SK-N-SH treated with all-trans-retinoic acid at 6 μM for 48 hours (cell line): Measurements from ENCODE around the gene MLYCD.

Source experiments
- CREB5 ChIP-seq: fragments of 250-450 bp; sonication (Bioruptor Pico); IDR thresholded peaks from 2 replicates; pipeline ENCODE4 v1.5.1; 2020; ENCODE audit warnings: low read depth, mild to moderate bottlenecking, moderate library complexity
- CSDC2 ChIP-seq: fragments of 250-450 bp; sonication (Bioruptor Pico); IDR thresholded peaks from 2 replicates; pipeline ENCODE4 v1.5.0; 2020; ENCODE audit warnings: mild to moderate bottlenecking, moderate library complexity
- OSR1 ChIP-seq: fragments of 250-450 bp; sonication (Bioruptor Pico); IDR thresholded peaks from 2 replicates; pipeline ENCODE4 v1.8.0; 2022; ENCODE audit warnings: moderate library complexity, mild to moderate bottlenecking, inconsistent platforms
- PATZ1 ChIP-seq: fragments of 250-450 bp; sonication (Bioruptor Pico); IDR thresholded peaks from 2 replicates; pipeline ENCODE4 v1.8.0; 2020; ENCODE audit warnings: mild to moderate bottlenecking, moderate library complexity, borderline replicate concordance
- POU6F1 ChIP-seq: fragments of 250-450 bp; sonication (Bioruptor Pico); IDR thresholded peaks from 2 replicates; pipeline ENCODE4 v1.8.0; 2021; ENCODE audit warnings: low read depth, mild to moderate bottlenecking, moderate library complexity, borderline replicate concordance
- RARB ChIP-seq: fragments of 250-450 bp; sonication (Bioruptor Pico); IDR thresholded peaks from 2 replicates; pipeline ENCODE4 v1.8.0; 2021; ENCODE audit warnings: mild to moderate bottlenecking, moderate library complexity
- SNAI2 ChIP-seq: fragments of 250-450 bp; sonication (Bioruptor Pico); IDR thresholded peaks from 2 replicates; pipeline ENCODE4 v1.5.0; 2020; ENCODE audit warnings: mild to moderate bottlenecking, moderate library complexity
- TCF4 ChIP-seq: fragments of 250-450 bp; sonication (Bioruptor Pico); IDR thresholded peaks from 2 replicates; pipeline ENCODE4 v1.8.0; 2021; ENCODE audit warnings: mild to moderate bottlenecking, moderate library complexity, borderline replicate concordance
- TOX ChIP-seq: fragments of 250-450 bp; sonication (Bioruptor Pico); IDR thresholded peaks from 2 replicates; pipeline ENCODE4 v1.8.0; 2021; ENCODE audit warnings: mild to moderate bottlenecking, moderate library complexity, borderline replicate concordance
- TSHZ2 ChIP-seq: fragments of 250-450 bp; sonication (Bioruptor Pico); IDR thresholded peaks from 2 replicates; pipeline ENCODE4 v1.5.0; 2020; ENCODE audit warnings: mild to moderate bottlenecking, moderate library complexity
- ZFP3 ChIP-seq: fragments of 250-450 bp; sonication (Bioruptor Pico); IDR thresholded peaks from 2 replicates; pipeline ENCODE4 v1.5.0; 2020; ENCODE audit warnings: mild to moderate bottlenecking, moderate library complexity
- ZFP30 ChIP-seq: fragments of 450-650 bp; formaldehyde crosslinking; IDR thresholded peaks from 2 replicates; pipeline ENCODE4 v1.5.0; 2022; ENCODE audit warnings: mild to moderate bottlenecking, moderate library complexity
- ZNF70 ChIP-seq: fragments of 450-650 bp; formaldehyde crosslinking; IDR thresholded peaks from 2 replicates; pipeline ENCODE4 v1.5.0; 2020; ENCODE audit warnings: mild to moderate bottlenecking, moderate library complexity
- ZNF8 ChIP-seq: fragments of 450-650 bp; formaldehyde crosslinking; IDR thresholded peaks from 2 replicates; pipeline ENCODE4 v1.5.0; 2020; ENCODE audit warnings: mild to moderate bottlenecking, moderate library complexity

GRCh38 chr16:83852774-83853173 lies 46.1 kb upstream of the MLYCD start:
- no peak for TF ChIP-seq TSHZ2
- no peak for TF ChIP-seq ZFP3 (CRISPR knock-in tag)
- TF ChIP-seq OSR1 (CRISPR knock-in tag): no peak
- TF ChIP-seq ZFP30 (CRISPR knock-in tag): no peak
- TF ChIP-seq TOX: no peak
- TF ChIP-seq ZNF8: no peak
- no peak for TF ChIP-seq PATZ1 (CRISPR knock-in tag)
- TF ChIP-seq ZNF70 (CRISPR knock-in tag): no peak
- TF ChIP-seq POU6F1 (CRISPR knock-in tag): no peak
- TF ChIP-seq CREB5 (CRISPR knock-in tag): no peak
- no peak for TF ChIP-seq SNAI2 (CRISPR knock-in tag)
- no peak for TF ChIP-seq RARB (CRISPR knock-in tag)
- TF ChIP-seq TCF4 (CRISPR knock-in tag): no peak
- no peak for TF ChIP-seq CSDC2 (CRISPR knock-in tag)
